ENCODE data around the gene SIX6.
A peak's percentile ranks its signal among the peaks of the same experiment; 100 is the strongest.

The SIX6 gene

GRCh38 chr14:60512973-60513571 lies 4.1 kb downstream of the SIX6 start:
- no peak for DNase-seq

- no peak for DNase-seq
Observed at GRCh38 chr14:60514378-60514740, 5.4 kb downstream of the SIX6 start.

GRCh38 chr14:60514741-60515491 lies 6.0 kb downstream of the SIX6 start:
- DNase-seq: no peak

- DNase-seq: no peak
Observed at GRCh38 chr14:60515511-60516289, 6.8 kb downstream of the SIX6 start.

- DNase-seq: no peak
Observed at GRCh38 chr14:60532442-60532841, 23.5 kb downstream of the SIX6 start.

GRCh38 chr14:60537663-60538062 lies 28.7 kb downstream of the SIX6 start:
- DNase-seq: no peak

GRCh38 chr14:60544659-60545058 lies 35.7 kb downstream of the SIX6 start:
- DNase-seq: no peak

GRCh38 chr14:60553808-60554207 lies 44.9 kb downstream of the SIX6 start:
- DNase-seq: no peak

- peak in 44 of 58 donors; percentile 1 to 81 (median 18) for DNase-seq
Observed at GRCh38 chr14:60561845-60562746, 53.1 kb downstream of the SIX6 start.
